MG63 (cell line): ENCODE data around the gene BANP. TPM values are rescaled to one million over a fixed set of nuclear protein-coding genes. Genes with fewer than 3 reads are reported as not detected.
"Not testable (repeated sequence)": the region's sequence is repeated elsewhere in the genome, so short reads cannot be mapped to it uniquely, and the experiment has no call there.

Source experiments
- DNase-seq: peaks from one replicate; pipeline ENCODE4 v3.0.0-alpha.2; 2020
- H3K27me3 ChIP-seq: fragments of 250-450 bp; sonication (Bioruptor Pico); 2 replicates; pipeline ENCODE4 v1.5.1; 2020; ENCODE audit warnings: mild to moderate bottlenecking, moderate library complexity
- H3K36me3 ChIP-seq: fragments of 250-450 bp; sonication (Bioruptor Pico); 2 replicates; pipeline ENCODE4 v1.5.1; 2020; ENCODE audit warnings: mild to moderate bottlenecking, moderate library complexity
- H3K4me3 ChIP-seq: fragments of 250-450 bp; sonication (Bioruptor Pico); 2 replicates; pipeline ENCODE4 v1.5.1; 2020; ENCODE audit warnings: mild to moderate bottlenecking, moderate library complexity
- H3K9me3 ChIP-seq: fragments of 250-450 bp; sonication (Bioruptor Pico); 2 replicates; pipeline ENCODE4 v1.5.1; 2020; ENCODE audit warnings: mild to moderate bottlenecking, moderate library complexity
- total RNA-seq: library from RNA; depleted of rRNA; stranded (reverse); fragments of >200 nt; shearing (Covaris generic); gene quantifications from 2 replicates; pipeline ENCODE4 v1.2.3, GENCODE V29; 2014; ENCODE audit warnings: low replicate concordance

BANP gene
- total RNA-seq, 1 experiment from 2014 or later: 30.4 TPM

DNA sequence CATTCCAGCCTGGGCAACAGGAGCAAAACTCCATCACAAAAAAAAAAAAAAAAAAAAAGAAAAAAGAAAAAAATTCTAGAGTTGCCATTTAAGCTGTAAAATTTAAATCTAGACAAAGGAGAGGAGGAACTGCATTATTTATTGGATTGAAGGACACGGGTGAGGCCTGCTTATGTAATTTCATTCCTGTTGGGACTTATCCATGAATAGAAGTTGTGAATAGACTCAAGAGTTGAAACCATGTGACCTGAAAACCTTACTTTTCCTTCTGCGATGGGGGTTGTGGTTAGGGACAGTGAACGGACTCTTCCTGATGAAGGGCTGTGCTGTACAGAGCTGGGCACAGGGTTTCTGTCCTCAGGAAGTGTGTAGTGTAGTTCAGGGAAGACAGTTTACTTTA, 22.5 kb downstream of the BANP start:
- Histone ChIP-seq H3K36me3 (no peaks in the 10 kb centered on the region; the same call in none of the 2 replicates), H3K4me3 (no peak overlapping the region), H3K27me3 (no peaks in the 10 kb centered on the region), H3K9me3 (peaks cover 4% of the 10 kb centered on the region; the same call in 1 of the 2 replicates)
- no peak for DNase-seq

DNA sequence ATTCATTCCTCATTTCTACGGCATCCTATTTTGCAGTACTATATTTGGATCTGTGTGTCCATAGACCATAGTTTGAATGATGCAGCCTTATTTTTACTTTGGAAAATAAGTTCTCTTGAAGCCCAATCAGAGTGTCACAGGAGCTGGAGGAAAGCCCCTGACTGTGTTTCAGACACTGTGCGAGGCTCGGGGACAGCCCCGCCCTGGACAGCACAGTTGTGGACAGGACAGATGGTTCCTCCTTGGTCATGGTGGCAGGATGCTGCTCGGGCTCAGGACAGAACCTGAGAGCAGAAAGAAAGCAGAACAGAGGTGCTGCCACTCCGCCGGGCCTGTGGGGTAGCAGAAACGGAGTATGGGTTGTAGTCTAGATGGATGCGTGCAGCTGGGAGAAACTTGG, 22.9 kb downstream of the BANP start:
- DNase-seq: no peak
- Histone ChIP-seq H3K36me3 (no peaks in the 10 kb centered on the region; the same call in none of the 2 replicates), H3K4me3 (no peak overlapping the region), H3K27me3 (no peaks in the 10 kb centered on the region), H3K9me3 (peaks cover 4% of the 10 kb centered on the region; the same call in 1 of the 2 replicates)

DNA sequence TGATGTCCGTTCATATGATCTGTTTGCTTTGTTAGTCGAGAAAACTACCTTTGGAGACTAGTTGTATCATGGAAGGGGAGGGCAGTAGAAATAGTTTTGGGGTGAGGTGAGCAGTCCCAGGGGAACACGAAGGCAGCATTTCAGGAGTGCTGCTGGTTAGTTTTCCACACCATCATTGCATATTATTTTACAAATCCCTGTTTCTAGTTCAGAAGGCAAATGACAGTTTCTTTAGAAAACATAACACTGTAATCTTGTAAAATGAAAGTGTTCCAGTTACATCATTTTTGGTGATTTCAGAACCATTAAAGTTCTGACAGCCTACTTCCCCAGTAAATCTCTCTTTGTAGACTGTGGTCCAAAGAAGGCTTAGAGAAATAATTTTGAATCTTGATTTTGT, 25.4 kb downstream of the BANP start:
- Histone ChIP-seq H3K27me3 (no peaks in the 10 kb centered on the region), H3K4me3 (no peak overlapping the region), H3K9me3 (peaks cover 3% of the 10 kb centered on the region; the same call in 1 of the 2 replicates), H3K36me3 (peaks cover 2% of the 10 kb centered on the region; the same call in 1 of the 2 replicates)
- DNase-seq: no peak

DNA sequence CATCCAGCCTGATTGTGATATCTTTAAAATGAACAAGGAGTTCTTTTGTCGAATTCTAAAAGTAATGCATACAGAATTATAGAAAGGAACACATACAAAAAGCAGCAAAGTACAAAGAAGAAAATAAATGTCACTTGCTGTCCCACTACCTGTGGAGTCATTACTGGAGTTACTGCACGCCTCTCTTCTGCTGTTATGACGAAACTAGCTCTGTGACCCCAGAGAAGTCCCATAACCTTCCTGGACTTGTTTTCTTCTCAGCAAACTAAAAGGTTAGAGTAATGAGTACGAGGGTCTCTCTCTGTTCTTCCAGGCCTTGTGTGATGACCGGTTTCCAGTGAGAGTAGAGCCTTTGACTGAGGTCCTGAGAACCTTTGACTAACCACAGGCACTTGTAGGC, 26.9 kb downstream of the BANP start:
- H3K4me3 ChIP-seq: no peak overlapping the region
- no peaks in the 10 kb centered on the region for H3K9me3 ChIP-seq
- no peaks in the 10 kb centered on the region for H3K27me3 ChIP-seq
- DNase-seq: no peak
- peaks cover 2% of the 10 kb centered on the region; the same call in 1 of the 2 replicates for H3K36me3 ChIP-seq

DNA sequence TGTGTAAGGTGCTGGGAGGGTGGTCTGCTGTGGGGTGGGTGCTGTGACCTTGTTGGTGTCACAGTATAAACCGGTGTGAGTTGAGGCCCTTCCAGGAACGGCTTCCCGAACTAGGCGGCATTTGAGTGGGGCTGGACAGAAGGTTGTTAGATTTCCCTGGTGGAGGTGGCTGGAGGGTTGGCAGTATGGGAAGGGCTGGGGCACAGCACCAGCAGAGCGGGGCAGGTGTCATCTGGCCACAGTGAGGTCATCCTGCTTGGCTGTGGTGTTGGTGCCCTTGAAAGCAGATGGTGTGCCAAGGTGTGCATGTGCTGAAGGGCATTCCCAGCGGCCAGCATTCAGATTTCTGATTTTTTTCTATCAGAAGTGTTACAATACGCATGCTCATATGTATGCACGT, 28.1 kb downstream of the BANP start:
- Histone ChIP-seq H3K4me3 (no peak overlapping the region), H3K36me3 (peaks cover 2% of the 10 kb centered on the region; the same call in 1 of the 2 replicates), H3K9me3 (no peaks in the 10 kb centered on the region), H3K27me3 (no peaks in the 10 kb centered on the region)
- no peak for DNase-seq

DNA sequence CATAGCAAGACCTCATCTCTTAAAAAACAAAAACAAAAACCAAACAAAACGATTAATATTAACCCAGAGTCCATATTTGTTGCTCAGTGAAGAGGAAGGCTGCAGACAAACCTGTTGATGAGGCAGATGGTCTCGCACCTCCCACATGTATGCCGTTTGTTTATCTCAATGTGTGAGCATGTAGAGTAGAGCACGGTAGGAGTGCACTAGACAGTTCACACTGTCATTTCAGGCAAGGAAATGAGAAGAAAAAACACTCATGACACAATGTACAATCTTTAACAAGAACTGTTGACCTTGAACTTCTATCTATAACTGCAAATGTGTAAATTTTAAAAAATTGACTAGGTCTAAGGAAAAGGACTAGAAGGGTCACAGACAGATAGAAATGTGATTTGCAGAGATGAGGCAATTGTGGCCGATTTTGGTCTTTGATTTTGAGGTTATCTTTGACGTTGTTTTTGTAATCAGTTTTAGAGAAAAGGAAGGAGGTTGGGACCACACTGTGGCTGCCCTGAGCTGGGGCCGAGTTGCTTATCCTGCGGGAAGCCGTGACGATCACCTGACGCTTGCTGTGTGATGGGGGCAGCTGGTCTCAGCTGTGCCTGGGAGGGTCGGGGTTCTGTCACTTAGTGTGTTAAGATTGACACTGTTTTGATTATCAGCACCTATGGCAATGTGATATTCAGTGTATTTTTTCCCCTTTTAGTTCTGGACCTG, 28.8 kb downstream of the BANP start:
- not testable (repeated sequence) for H3K36me3 ChIP-seq, H3K4me3 ChIP-seq, DNase-seq, H3K27me3 ChIP-seq, H3K9me3 ChIP-seq

DNA sequence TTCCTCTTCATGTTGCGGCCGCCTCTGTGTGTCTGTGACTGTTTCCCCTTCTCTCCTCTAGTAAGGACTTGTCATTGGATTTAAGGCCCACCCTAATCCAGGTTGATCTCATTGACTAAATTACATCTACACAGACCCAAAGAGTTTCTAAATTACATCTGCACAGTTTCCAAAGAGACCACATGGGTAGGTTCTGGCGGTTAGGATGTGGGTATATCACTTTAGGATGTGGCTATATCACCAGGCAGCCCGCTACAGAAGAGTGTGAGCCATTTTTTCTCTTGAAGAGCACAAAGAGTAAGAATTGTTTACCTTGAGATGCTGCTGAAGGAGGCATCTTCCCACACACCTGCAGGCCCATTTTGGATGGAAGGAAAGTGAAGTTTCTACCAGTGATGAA, 30.1 kb downstream of the BANP start:
- H3K27me3 ChIP-seq, H3K4me3 ChIP-seq, DNase-seq, H3K9me3 ChIP-seq, H3K36me3 ChIP-seq: not testable (repeated sequence)

DNA sequence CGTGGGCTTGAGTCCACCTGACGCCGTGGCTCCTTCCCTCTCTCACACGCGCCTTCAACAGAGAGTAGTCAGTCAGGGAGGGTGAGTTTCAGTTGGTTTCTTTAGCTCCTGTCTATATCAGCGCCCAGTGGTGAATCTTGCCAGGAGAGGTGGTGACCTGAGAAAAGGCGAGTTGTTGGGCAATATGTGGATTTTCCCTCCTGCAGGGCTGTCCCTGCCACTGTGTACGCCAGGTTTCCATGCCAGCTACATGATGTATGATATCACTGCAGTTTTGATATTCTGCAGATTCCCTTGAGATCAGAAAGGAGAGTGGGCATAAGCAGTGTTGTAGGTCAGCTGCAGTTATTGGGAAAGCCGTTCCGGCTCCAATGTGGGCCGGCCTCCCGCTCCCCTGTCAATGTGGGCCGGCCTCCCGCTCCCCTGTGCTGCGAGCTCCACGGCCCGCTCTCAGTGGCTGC, 31.4 kb downstream of the BANP start:
- Histone ChIP-seq H3K27me3 (no peaks in the 10 kb centered on the region), H3K9me3 (no peaks in the 10 kb centered on the region), H3K36me3 (peaks cover 2% of the 10 kb centered on the region; the same call in 1 of the 2 replicates), H3K4me3 (no peak overlapping the region)
- DNase-seq: no peak

DNA sequence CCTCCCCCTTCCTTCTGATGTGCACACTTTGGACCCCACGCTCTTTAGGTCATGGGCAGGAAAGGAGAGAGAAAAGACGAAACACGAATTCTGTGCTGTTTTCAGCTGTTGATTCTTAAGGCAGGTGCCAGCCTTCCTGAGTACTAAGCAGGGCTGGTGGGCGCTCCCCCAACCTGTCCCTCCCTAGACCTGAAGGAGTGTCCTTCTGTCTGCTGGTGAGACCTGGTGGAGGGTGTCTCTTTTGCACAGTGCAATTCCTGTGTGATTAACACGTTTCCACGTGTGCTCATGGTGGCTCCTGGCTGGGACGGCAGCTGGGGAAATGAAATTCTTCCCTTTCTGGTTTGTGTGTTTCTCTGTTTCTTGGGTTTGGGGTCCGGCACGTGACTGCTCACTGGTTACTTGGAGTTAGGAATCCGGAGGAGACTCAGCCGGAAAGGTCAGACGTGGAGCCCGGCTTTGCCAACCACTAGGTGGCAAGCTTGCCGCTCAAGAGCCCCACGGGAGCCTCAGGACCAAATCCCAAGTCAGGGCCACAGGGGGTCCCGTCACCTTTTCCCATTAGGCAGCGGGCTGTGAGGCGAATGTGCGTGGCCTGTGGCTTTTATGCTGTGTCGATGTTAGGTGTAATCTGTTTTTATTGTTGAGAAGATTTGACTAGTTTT, 32.0 kb downstream of the BANP start:
- not testable (repeated sequence) for H3K4me3 ChIP-seq, H3K36me3 ChIP-seq, H3K27me3 ChIP-seq, DNase-seq, H3K9me3 ChIP-seq

DNA sequence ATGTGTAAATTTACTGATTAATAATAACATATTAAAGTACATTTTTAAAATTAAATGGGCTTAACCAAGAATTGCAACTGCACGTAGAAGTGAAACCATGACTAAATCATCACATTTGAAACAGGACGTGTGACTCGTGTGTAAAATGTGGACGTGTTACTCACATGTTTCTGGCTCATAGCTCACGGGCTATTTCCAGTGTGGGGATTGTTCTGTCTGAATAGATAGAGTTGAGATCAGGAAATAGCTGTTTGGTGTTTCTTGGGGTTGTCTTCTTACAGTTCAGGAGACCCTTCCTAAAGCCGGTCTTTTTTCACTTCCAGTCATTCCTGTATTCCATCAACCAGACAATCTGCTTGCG, 32.5 kb downstream of the BANP start:
- not testable (repeated sequence) for H3K9me3 ChIP-seq, H3K4me3 ChIP-seq, DNase-seq, H3K36me3 ChIP-seq, H3K27me3 ChIP-seq

DNA sequence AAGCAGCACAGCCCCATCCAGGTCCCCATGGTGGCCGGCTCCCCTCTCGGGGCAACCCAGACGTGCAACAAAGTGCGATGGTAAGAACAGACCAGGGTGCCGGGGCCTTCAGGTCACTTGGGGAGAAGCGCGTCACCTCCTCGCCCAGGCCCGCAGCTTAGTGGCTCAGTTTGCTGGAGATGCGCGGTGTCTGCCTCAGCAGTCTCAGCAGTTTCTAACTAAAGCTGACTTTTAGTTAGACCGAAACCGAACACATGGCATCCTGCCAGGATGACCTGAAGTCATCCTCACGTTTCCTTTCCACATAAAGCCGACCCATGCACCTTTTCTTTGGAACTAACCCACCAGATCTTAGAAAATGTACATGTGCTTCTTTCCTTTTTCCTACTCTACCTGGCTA, 32.9 kb downstream of the BANP start:
- not testable (repeated sequence) for H3K4me3 ChIP-seq, H3K9me3 ChIP-seq, H3K27me3 ChIP-seq, H3K36me3 ChIP-seq, DNase-seq

DNA sequence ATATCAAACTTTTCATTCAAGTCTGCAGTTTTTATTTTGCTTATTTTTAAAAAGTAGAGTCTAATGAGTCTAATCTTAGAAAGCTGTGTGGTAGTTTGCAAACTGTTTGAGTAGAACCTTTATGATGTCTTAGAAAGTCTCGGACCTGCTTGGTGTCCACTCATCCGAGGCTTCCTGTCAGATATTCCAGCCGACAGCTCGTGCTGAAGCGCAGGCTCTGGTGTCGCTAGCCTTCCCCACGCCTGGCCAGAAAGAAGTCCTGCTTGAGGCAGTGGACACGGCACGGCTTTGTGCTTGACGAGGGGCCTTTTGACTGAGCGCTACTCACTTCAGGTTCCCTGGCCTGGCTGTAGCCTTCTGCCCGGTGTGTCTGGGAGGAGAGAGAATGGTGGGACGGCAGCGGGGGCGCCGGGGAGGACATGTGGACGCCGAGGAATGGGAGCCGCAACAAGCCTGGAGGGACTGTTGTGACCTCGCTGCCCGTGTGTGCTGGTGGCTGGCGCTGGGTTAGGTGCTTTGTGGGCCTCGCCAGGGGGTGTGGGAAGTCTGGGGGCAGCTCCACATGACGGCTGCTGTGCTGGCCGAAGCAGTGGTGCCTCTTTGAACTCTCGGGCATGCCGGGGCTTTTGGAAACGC, 33.5 kb downstream of the BANP start:
- peaks cover 2% of the 10 kb centered on the region; the same call in 1 of the 2 replicates for H3K36me3 ChIP-seq
- no peaks in the 10 kb centered on the region for H3K9me3 ChIP-seq
- no peak overlapping the region for H3K4me3 ChIP-seq
- no peaks in the 10 kb centered on the region for H3K27me3 ChIP-seq
- no peak for DNase-seq

DNA sequence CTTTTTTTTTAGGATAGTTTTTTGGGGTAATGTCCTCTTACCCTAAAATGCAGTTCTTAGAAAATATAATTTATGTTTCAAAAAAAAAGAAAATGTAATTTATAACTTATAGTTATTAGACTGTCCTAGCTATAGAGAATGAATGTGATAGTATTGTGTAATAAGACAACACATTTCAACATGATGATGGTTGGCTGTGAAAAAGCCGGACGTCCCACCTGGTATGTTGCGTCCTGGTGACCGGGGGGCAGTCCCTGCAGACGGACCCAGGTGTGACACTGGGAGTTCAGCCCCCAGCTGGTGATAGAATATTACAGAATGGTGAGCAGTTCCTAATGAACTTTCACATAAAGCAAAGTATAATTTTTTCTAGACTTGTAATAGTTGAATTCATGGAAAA, 34.3 kb downstream of the BANP start:
- not testable (repeated sequence) for H3K27me3 ChIP-seq, H3K4me3 ChIP-seq, H3K9me3 ChIP-seq, DNase-seq, H3K36me3 ChIP-seq

DNA sequence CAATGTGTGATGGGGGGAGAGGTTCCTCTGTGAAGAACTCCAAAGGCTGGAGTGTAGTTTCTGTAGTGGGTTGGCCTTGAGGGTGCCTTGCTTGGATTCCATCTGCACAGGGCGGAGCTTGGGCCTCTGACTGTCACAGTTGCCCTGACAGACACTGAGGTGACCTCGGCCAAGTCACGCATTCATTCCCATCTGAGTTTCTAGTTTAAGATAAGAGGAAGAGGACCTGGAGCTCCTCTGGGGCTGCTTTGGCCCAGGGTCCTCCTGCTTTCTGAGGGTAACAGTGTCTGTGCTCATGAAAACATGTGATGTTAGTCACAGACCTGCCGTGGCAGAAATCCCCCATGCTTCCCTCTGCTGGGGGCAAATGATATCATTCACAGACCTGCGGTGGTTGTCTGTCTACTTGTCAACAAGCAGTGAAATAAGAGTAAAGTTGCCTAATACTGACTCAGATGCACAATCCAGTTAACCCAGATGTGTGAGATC, 35.2 kb downstream of the BANP start:
- DNase-seq, H3K27me3 ChIP-seq, H3K36me3 ChIP-seq, H3K9me3 ChIP-seq, H3K4me3 ChIP-seq: not testable (repeated sequence)

DNA sequence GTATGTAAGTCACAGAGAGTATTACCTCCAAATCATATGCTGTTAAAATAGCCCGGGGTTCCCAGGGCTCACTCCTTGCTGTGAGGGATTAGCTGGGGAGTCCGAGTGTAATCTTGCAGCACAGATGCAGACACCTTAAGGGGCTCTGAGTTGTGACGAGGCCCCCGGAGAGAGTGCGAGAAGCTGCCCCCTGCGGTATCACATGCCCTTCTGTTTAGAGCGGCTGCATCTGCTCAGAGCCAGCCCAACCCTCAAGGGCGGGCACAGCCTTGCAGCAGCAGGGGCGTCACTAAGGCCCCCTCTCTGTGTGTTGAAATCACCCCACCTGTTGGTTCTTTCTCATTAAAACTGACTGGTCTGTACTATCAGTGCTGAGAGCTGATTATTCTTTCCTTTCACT, 37.4 kb downstream of the BANP start:
- not testable (repeated sequence) for H3K27me3 ChIP-seq, H3K36me3 ChIP-seq, H3K9me3 ChIP-seq, H3K4me3 ChIP-seq, DNase-seq

DNA sequence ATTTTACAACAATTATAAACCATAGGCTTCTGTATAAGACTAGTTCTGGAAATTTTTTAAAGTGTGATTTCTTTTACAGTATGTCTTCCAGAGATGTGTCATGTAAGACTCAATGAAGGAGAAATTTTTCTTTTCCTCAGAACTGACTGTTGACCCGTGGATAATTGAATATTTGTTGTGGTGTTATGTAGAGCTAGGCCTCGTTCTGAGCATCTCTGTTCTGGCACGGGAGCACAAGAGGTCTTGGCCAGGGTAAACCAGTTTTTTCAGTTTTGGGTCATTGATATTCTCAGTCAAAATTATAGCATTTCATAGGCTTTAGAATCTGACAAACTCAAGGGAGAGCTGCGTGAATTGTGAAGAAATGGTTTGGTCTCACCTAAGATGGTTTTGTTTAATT, 39.0 kb downstream of the BANP start:
- not testable (repeated sequence) for H3K4me3 ChIP-seq, DNase-seq, H3K27me3 ChIP-seq

DNA sequence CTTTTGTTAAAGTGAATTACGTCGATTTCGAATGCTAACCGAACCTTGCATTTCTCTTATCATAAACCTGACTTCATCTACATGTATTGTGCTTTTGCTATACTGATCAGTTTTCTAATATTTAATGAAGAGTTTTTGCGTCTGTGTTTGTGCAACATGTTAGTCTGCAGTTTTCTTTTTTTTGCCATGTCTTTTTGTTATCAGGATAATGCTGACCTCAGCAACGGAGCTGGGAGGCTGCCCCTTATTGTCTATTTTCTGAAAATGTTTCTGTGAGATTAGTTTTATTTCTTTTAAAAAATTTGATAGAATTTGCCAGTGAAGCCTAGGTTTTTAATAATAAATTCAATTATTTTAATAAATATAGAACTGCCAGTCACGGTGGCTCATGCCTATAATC, 40.9 kb downstream of the BANP start:
- H3K4me3 ChIP-seq, H3K27me3 ChIP-seq, H3K36me3 ChIP-seq, DNase-seq, H3K9me3 ChIP-seq: not testable (repeated sequence)

More for the DNA sequence above, 39.0 kb downstream of the BANP start:
- H3K36me3 ChIP-seq, H3K9me3 ChIP-seq: not testable (repeated sequence)
